ENCODE measurements around the gene RNF144B. TPM values are rescaled to one million over a fixed set of nuclear protein-coding genes. Genes with fewer than 3 reads are reported as not detected.
"Not testable (repeated sequence)": the region's sequence is repeated elsewhere in the genome, so short reads cannot be mapped to it uniquely, and the experiment has no call there.

RNF144B gene
- total and polyA plus RNA-seq, 2 donors (not counting 1 experiment from before 2014, with no cell fraction given): 0.61 to 0.83 TPM

DNA sequence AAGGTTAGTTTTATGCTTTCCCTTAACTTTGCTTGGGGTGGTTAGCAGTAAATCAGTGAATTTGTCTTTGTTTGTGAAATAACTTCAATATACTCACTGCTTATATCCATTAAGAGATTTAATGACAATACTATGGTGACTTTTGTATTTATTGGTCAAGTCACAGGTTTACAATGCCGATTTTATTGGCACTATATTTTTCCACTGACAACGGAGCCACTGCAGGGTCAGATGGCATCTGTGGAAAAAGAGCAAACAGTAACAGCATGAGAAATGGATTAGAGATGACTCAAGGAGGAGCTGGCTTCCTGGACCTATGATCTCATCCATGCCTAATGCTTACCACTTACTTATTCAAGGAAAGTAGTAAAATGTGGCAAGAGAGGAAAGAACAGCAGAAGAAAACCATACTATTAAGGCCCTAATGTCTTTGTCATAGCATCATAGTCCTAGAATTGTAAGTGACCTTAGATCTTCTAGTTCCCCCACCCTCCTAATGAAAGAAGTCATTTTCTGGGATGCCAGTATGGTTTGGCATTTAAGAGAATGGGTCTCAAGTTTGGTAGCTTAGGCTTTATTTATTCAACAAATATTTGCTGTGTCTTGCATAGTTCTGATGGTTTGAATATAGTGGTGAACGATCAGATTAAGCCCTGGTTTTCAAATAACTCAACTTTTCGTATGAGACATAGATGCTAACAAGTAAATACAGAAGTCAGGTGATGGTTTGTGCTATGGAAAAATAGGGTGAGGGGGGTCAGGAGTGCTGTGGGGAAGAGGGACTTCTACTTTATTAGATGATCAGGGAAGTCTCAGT, 18.5 kb downstream of the RNF144B start:
- no peaks in the 10 kb centered on the region for H3K9me3 ChIP-seq (ENCODE audit: control insufficient read depth, insufficient read depth, low read depth, low read length)
- H3K4me2 ChIP-seq (ENCODE audit: extremely low read depth, insufficient read depth, low read length): no peak overlapping the region
- DNase-seq (ENCODE audit: low read depth in 2 of 2): peak; percentile 81 to 97
- TF ChIP-seq, protein P1, sequence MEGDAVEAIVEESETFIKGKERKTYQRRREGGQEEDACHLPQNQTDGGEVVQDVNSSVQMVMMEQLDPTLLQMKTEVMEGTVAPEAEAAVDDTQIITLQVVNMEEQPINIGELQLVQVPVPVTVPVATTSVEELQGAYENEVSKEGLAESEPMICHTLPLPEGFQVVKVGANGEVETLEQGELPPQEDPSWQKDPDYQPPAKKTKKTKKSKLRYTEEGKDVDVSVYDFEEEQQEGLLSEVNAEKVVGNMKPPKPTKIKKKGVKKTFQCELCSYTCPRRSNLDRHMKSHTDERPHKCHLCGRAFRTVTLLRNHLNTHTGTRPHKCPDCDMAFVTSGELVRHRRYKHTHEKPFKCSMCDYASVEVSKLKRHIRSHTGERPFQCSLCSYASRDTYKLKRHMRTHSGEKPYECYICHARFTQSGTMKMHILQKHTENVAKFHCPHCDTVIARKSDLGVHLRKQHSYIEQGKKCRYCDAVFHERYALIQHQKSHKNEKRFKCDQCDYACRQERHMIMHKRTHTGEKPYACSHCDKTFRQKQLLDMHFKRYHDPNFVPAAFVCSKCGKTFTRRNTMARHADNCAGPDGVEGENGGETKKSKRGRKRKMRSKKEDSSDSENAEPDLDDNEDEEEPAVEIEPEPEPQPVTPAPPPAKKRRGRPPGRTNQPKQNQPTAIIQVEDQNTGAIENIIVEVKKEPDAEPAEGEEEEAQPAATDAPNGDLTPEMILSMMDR (conservative IDR thresholded peaks at IDR 0.05 in 1 of 2, IDR thresholded peaks at IDR 0.05 in 1 of 2; ENCODE audit: low read depth in 1 of 2, low read length in 2 of 2): no peak
- TF ChIP-seq EZH2 (IDR thresholded peaks at IDR 0.05; ENCODE audit: low read length, missing control alignments): no peak
- H3K4me3 ChIP-seq (replicated peaks in 1 of 4; ENCODE audit: control extremely low read depth in 1 of 4, insufficient read depth in 1 of 4, low read depth in 3 of 4, low read length in 4 of 4): no peak overlapping the region
- H3K9ac ChIP-seq (ENCODE audit: insufficient read depth, low read length): no peak overlapping the region
- H2AFZ ChIP-seq (ENCODE audit: low read length): no peak overlapping the region
- no peaks in the 10 kb centered on the region for H3K27me3 ChIP-seq (ENCODE audit: control insufficient read depth, insufficient read depth, low read length)
- peak overlapping the region; percentile 38 for H3K27ac ChIP-seq (ENCODE audit: insufficient read depth, low read length)
- no peaks in the 10 kb centered on the region for H3K36me3 ChIP-seq (ENCODE audit: control insufficient read depth, insufficient read depth, low read length)
- no peaks in the 10 kb centered on the region for H4K20me1 ChIP-seq (ENCODE audit: control insufficient read depth, extremely low read depth, insufficient read depth, low read length)
- H3K79me2 ChIP-seq (ENCODE audit: control insufficient read depth, insufficient read depth, low read length): no peaks in the 10 kb centered on the region
- peaks cover 8% of the 10 kb centered on the region for H3K4me1 ChIP-seq (ENCODE audit: control insufficient read depth, extremely low read depth, insufficient read depth, low read length)

DNA sequence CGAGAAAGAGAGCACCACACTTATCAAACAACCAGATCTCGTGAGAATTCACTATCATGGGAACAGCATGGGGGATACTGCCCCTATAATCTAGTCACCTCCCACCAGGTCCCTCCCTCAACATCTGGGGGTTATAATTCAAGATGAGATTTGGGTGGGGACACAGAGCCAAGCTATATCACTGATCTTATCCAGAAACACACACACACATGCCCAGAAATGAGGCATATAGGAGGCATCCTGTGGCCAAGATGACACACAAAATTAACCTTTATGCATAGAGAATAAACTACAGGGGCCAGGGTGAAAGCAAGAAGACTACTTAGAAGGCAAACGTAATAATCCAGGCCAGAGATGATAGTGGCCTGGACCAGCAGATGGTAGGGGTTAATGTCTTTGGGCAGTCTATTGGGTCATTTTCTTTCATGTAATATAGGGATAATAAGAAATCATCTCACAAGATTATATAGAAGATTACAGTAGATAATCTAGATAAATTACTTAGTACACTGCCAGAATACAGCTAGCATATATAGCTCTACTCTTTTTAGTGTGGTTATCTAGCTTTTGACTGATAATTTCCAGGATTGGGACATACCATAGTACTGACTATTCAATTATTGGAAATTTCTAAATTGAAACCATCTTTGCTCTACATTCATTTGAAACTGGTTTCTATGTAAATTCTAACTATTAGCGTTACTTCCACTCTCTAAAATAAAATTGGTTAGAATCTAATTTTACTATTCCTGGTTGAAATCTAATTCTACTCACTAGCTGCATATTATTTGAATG, 20.0 kb downstream of the RNF144B start:
- no peak for TF ChIP-seq EZH2 (IDR thresholded peaks at IDR 0.05; ENCODE audit: low read length, missing control alignments)
- TF ChIP-seq, protein P1 (conservative IDR thresholded peaks at IDR 0.05 in 1 of 2, IDR thresholded peaks at IDR 0.05 in 1 of 2; ENCODE audit: low read depth in 1 of 2, low read length in 2 of 2): no peak
- Histone ChIP-seq H3K27ac (ENCODE audit: insufficient read depth, low read length) (no peak overlapping the region), H2AFZ (ENCODE audit: low read length) (no peak overlapping the region)

DNA sequence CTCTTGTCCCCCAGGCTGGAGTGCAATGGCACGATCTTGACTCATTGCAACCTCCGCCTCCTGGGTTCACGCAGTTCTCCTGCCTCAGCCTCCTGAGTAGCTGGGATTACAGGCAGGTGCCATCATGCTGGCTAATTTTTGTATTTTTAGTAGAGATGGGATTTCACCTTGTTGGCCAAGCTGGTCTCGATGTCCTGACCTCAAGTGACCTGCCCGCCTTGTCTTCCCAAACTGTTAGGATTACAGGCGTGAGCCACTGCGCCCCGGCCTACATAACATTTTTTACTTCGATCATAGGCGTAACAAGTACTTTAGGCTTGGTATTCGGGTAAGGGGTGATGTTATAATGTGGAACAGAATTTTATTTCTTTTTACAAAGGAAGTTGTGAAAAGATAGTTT, 22.5 kb downstream of the RNF144B start:
- DNase-seq (ENCODE audit: low read depth in 2 of 2); H3K9ac ChIP-seq (ENCODE audit: insufficient read depth, low read length); H3K9me3 ChIP-seq (ENCODE audit: control insufficient read depth, insufficient read depth, low read depth, low read length); H3K79me2 ChIP-seq (ENCODE audit: control insufficient read depth, insufficient read depth, low read length); H3K4me3 ChIP-seq (replicated peaks in 1 of 4; ENCODE audit: control extremely low read depth in 1 of 4, insufficient read depth in 1 of 4, low read depth in 3 of 4, low read length in 4 of 4); H3K27me3 ChIP-seq (ENCODE audit: control insufficient read depth, insufficient read depth, low read length); H3K27ac ChIP-seq (ENCODE audit: insufficient read depth, low read length); H4K20me1 ChIP-seq (ENCODE audit: control insufficient read depth, extremely low read depth, insufficient read depth, low read length); H3K36me3 ChIP-seq (ENCODE audit: control insufficient read depth, insufficient read depth, low read length); H3K4me2 ChIP-seq (ENCODE audit: extremely low read depth, insufficient read depth, low read length); H3K4me1 ChIP-seq (ENCODE audit: control insufficient read depth, extremely low read depth, insufficient read depth, low read length); H2AFZ ChIP-seq (ENCODE audit: low read length): not testable (repeated sequence)

More for the DNA sequence above, 20.0 kb downstream of the RNF144B start:
- H3K4me1 ChIP-seq (ENCODE audit: control insufficient read depth, extremely low read depth, insufficient read depth, low read length): peaks cover 3% of the 10 kb centered on the region
- no peaks in the 10 kb centered on the region for H3K79me2 ChIP-seq (ENCODE audit: control insufficient read depth, insufficient read depth, low read length)
- H3K4me2 ChIP-seq (ENCODE audit: extremely low read depth, insufficient read depth, low read length): no peak overlapping the region
- H3K9ac ChIP-seq (ENCODE audit: insufficient read depth, low read length): no peak overlapping the region
- H3K9me3 ChIP-seq (ENCODE audit: control insufficient read depth, insufficient read depth, low read depth, low read length): no peaks in the 10 kb centered on the region
- no peaks in the 10 kb centered on the region for H4K20me1 ChIP-seq (ENCODE audit: control insufficient read depth, extremely low read depth, insufficient read depth, low read length)
- H3K27me3 ChIP-seq (ENCODE audit: control insufficient read depth, insufficient read depth, low read length): no peaks in the 10 kb centered on the region
- no peak overlapping the region for H3K4me3 ChIP-seq (replicated peaks in 1 of 4; ENCODE audit: control extremely low read depth in 1 of 4, insufficient read depth in 1 of 4, low read depth in 3 of 4, low read length in 4 of 4)
- no peak for DNase-seq (ENCODE audit: low read depth in 2 of 2)
- H3K36me3 ChIP-seq (ENCODE audit: control insufficient read depth, insufficient read depth, low read length): no peaks in the 10 kb centered on the region

Data from fibroblast of lung (primary cell).